Measurements from ENCODE around the gene TMEM91. TPM values are rescaled to one million over a fixed set of nuclear protein-coding genes. Genes with fewer than 3 reads are reported as not detected.

TMEM91 gene
- total RNA-seq, 2 experiments from 2014 or later, result 11.4 to 13.0 TPM

GRCh38 chr19:41425174-41426115 is 49.1 kb downstream of the TMEM91 start:
- H3K36me3 Mint-ChIP-seq, result peaks cover 25% of the 10 kb centered on the region
- peaks cover 17% of the 10 kb centered on the region for H3K4me1 Mint-ChIP-seq
- ATAC-seq (ENCODE audit: low read depth) (no peak), DNase-seq (no peak)
- peak overlapping the region; percentile 70 for H3K27ac Mint-ChIP-seq
- POLR2A ChIA-PET, result interaction anchor here (0.6 kb wide), 2 partner anchors 40 to 88 kb away, joined by 3 to 6 read pairs; no protein-coding TSS in a partner anchor
- H3K27me3 Mint-ChIP-seq, result no peaks in the 10 kb centered on the region
- peak overlapping the region; percentile 25 for H3K4me3 Mint-ChIP-seq
- no peaks in the 10 kb centered on the region for H3K9me3 Mint-ChIP-seq

GRCh38 chr19:41426116-41426841 is 49.9 kb downstream of the TMEM91 start:
- H3K36me3 Mint-ChIP-seq, result peaks cover 16% of the 10 kb centered on the region
- peaks cover 17% of the 10 kb centered on the region for H3K4me1 Mint-ChIP-seq
- no peak for ATAC-seq (ENCODE audit: low read depth)
- DNase-seq, result no peak
- H3K27me3 Mint-ChIP-seq, result no peaks in the 10 kb centered on the region
- POLR2A ChIA-PET, result interaction anchor here (0.6 to 3.8 kb wide), 3 partner anchors 13 to 122 kb away, joined by 3 to 24 read pairs (median 3); partner anchors contain the start of gene DMAC2
- H3K27ac Mint-ChIP-seq, result peak overlapping the region; percentile 97
- peak overlapping the region; percentile 98 for H3K4me3 Mint-ChIP-seq
- no peaks in the 10 kb centered on the region for H3K9me3 Mint-ChIP-seq

- Mint-ChIP-seq H3K9me3 (no peaks in the 10 kb centered on the region), H3K27ac (peak within 1 kb of the TSS; percentile 97), H3K4me1 (peaks cover 17% of the 10 kb centered on the region), H3K27me3 (no peaks in the 10 kb centered on the region), H3K4me3 (peak within 1 kb of the TSS; percentile 98), H3K36me3 (peaks cover 11% of the 10 kb centered on the region)
- peak; percentile 74 for ATAC-seq (ENCODE audit: low read depth)
- POLR2A ChIA-PET, result interaction anchor here (0.8 to 3.8 kb wide), 5 partner anchors 10 to 122 kb away, joined by 3 to 24 read pairs (median 3); partner anchors contain the start of gene DMAC2
- peak; percentile 71 for DNase-seq
Measured at GRCh38 chr19:41426952-41427646, 50.8 kb downstream of the TMEM91 start, which contains the start of gene B3GNT8. Gene B3GNT8 (minus strand): TSS chr19:41427374. CDS start chr19:41426778, 596 bp downstream.

GRCh38 chr19:41427647-41428480 is 51.5 kb downstream of the TMEM91 start:
- POLR2A ChIA-PET, result interaction anchor here (0.5 to 3.8 kb wide), 7 partner anchors 9 to 75 kb away, joined by 3 to 24 read pairs (median 3); partner anchors contain the start of genes B9D2 and DMAC2
- ATAC-seq (ENCODE audit: low read depth) (peak; percentile 37), DNase-seq (peak; percentile 52)
- Mint-ChIP-seq H3K27ac (peak overlapping the region; percentile 97), H3K4me3 (peak overlapping the region; percentile 98), H3K4me1 (peaks cover 21% of the 10 kb centered on the region), H3K9me3 (no peaks in the 10 kb centered on the region), H3K36me3 (peaks cover 9% of the 10 kb centered on the region), H3K27me3 (no peaks in the 10 kb centered on the region)

GRCh38 chr19:41428481-41428859 is 52.1 kb downstream of the TMEM91 start:
- Mint-ChIP-seq H3K4me3 (peak overlapping the region; percentile 98), H3K27me3 (no peaks in the 10 kb centered on the region), H3K36me3 (peaks cover 8% of the 10 kb centered on the region), H3K9me3 (no peaks in the 10 kb centered on the region), H3K4me1 (peaks cover 21% of the 10 kb centered on the region), H3K27ac (peak overlapping the region; percentile 55)
- POLR2A ChIA-PET, result interaction anchor here (0.5 to 3.8 kb wide), 5 partner anchors 9 to 73 kb away, joined by 3 to 24 read pairs (median 5); partner anchors contain the start of genes B9D2 and DMAC2
- ATAC-seq (ENCODE audit: low read depth) (peak; percentile 15), DNase-seq (no peak)

GRCh38 chr19:41430922-41431321 is 54.6 kb downstream of the TMEM91 start:
- no peak overlapping the region for H3K4me3 Mint-ChIP-seq
- POLR2A ChIA-PET, result interaction anchor here (0.9 to 1.6 kb wide), 4 partner anchors 74 to 103 kb away, joined by 3 to 4 read pairs (median 3); no protein-coding TSS in a partner anchor
- no peaks in the 10 kb centered on the region for H3K9me3 Mint-ChIP-seq
- no peak overlapping the region for H3K27ac Mint-ChIP-seq
- H3K36me3 Mint-ChIP-seq, result peaks cover 10% of the 10 kb centered on the region
- peaks cover 23% of the 10 kb centered on the region for H3K4me1 Mint-ChIP-seq
- H3K27me3 Mint-ChIP-seq, result no peaks in the 10 kb centered on the region
- ATAC-seq (ENCODE audit: low read depth), result no peak
- DNase-seq, result no peak

- ATAC-seq (ENCODE audit: low read depth), result no peak
- H3K4me3 Mint-ChIP-seq, result no peak overlapping the region
- peaks cover 10% of the 10 kb centered on the region for H3K36me3 Mint-ChIP-seq
- DNase-seq, result no peak
- H3K4me1 Mint-ChIP-seq, result peaks cover 22% of the 10 kb centered on the region
- peak overlapping the region; percentile 2 for H3K27ac Mint-ChIP-seq
- H3K27me3 Mint-ChIP-seq, result no peaks in the 10 kb centered on the region
- POLR2A ChIA-PET, result interaction anchor here (0.9 to 1.6 kb wide), 5 partner anchors 8 to 104 kb away, joined by 3 to 4 read pairs (median 3); partner anchors contain the start of gene DMAC2
- H3K9me3 Mint-ChIP-seq, result no peaks in the 10 kb centered on the region
Measured at GRCh38 chr19:41431426-41432386, 55.4 kb downstream of the TMEM91 start.

GRCh38 chr19:41433171-41433570 is 56.8 kb downstream of the TMEM91 start:
- Mint-ChIP-seq H3K27ac (no peak overlapping the region), H3K36me3 (peaks cover 7% of the 10 kb centered on the region), H3K27me3 (no peaks in the 10 kb centered on the region)

More at GRCh38 chr19:41433171-41433570, 56.8 kb downstream of the TMEM91 start:
- no peak overlapping the region for H3K4me3 Mint-ChIP-seq
- H3K9me3 Mint-ChIP-seq, result no peaks in the 10 kb centered on the region
- POLR2A ChIA-PET, result interaction anchor here (1.0 kb wide), 1 partner anchor 9 kb away, joined by 4 read pairs; no protein-coding TSS in a partner anchor
- ATAC-seq (ENCODE audit: low read depth), result no peak
- no peak for DNase-seq
- peaks cover 16% of the 10 kb centered on the region for H3K4me1 Mint-ChIP-seq
